ENCODE measurements around the gene UQCR10. TPM values are rescaled to one million over a fixed set of nuclear protein-coding genes. Genes with fewer than 3 reads are reported as not detected.

The UQCR10 gene
- total and polyA plus RNA-seq, 9 donors = 24.2 to 93.1 (median 56.4) TPM

GRCh38 chr22:29768052-29768693 lies 1.0 kb downstream of the UQCR10 start:
- no peak overlapping the region for H3K27ac ChIP-seq

GRCh38 chr22:29769723-29770321 lies 2.7 kb downstream of the UQCR10 start:
- DNase-seq = no peak
- intact Hi-C loops (cut with DNase I) = loop anchor here in 1 of 4 donors (10.0 kb wide), 1 partner anchor 235 kb away; no protein-coding TSS in a partner anchor
- no peaks in the 10 kb centered on the region for H3K27me3 ChIP-seq
- H3K4me3 ChIP-seq = no peak overlapping the region
- H3K4me1 ChIP-seq (ENCODE audit: insufficient read depth) = peaks cover 10% of the 10 kb centered on the region
- H3K36me3 ChIP-seq = no peaks in the 10 kb centered on the region
- TF ChIP-seq CTCF (IDR thresholded peaks at IDR 0.05) (no peak), EP300 (IDR thresholded peaks at IDR 0.05) (no peak), POLR2A (IDR thresholded peaks at IDR 0.05) (no peak)
- WGBS, 3 donors = 87 to 94% (median 94%) methylated on average over 2 of the region's 2 CpGs
- H3K27ac ChIP-seq = no peak overlapping the region
- H3K9me3 ChIP-seq = no peaks in the 10 kb centered on the region

More at GRCh38 chr22:29768052-29768693, 1.0 kb downstream of the UQCR10 start:
- Histone ChIP-seq H3K4me1 (ENCODE audit: insufficient read depth) (peaks cover 10% of the 10 kb centered on the region), H3K9me3 (no peaks in the 10 kb centered on the region), H3K27me3 (no peaks in the 10 kb centered on the region), H3K4me3 (peak overlapping the region; percentile 97), H3K36me3 (no peaks in the 10 kb centered on the region)
- no peak for TF ChIP-seq EP300 (IDR thresholded peaks at IDR 0.05)
- TF ChIP-seq CTCF (IDR thresholded peaks at IDR 0.05) = no peak
- no peak for TF ChIP-seq POLR2A (IDR thresholded peaks at IDR 0.05)
- no peak for DNase-seq
- WGBS, 3 donors = 28 to 40% (median 33%) methylated on average over 6 of the region's 6 CpGs
- intact Hi-C loops (cut with DNase I) = loop anchor here in 1 of 4 donors (10.0 kb wide), 1 partner anchor 237 kb away; no protein-coding TSS in a partner anchor

GRCh38 chr22:29772170-29772641 lies 5.0 kb downstream of the UQCR10 start:
- DNase-seq = no peak
- H3K36me3 ChIP-seq = no peaks in the 10 kb centered on the region
- 43 to 47% (median 45%) methylated on average over 5 of the region's 5 CpGs for WGBS, 3 donors
- no peak overlapping the region for H3K4me3 ChIP-seq
- intact Hi-C loops (cut with DNase I) = no loop called here
- peaks cover 6% of the 10 kb centered on the region for H3K4me1 ChIP-seq (ENCODE audit: insufficient read depth)
- TF ChIP-seq EP300 (IDR thresholded peaks at IDR 0.05) (no peak), CTCF (IDR thresholded peaks at IDR 0.05) (no peak), POLR2A (IDR thresholded peaks at IDR 0.05) (no peak)
- no peaks in the 10 kb centered on the region for H3K27me3 ChIP-seq
- H3K9me3 ChIP-seq = no peaks in the 10 kb centered on the region
- no peak overlapping the region for H3K27ac ChIP-seq

GRCh38 chr22:29773233-29773632 lies 6.1 kb downstream of the UQCR10 start:
- Histone ChIP-seq H3K4me3 (no peak overlapping the region), H3K27me3 (no peaks in the 10 kb centered on the region), H3K27ac (no peak overlapping the region), H3K9me3 (no peaks in the 10 kb centered on the region), H3K36me3 (no peaks in the 10 kb centered on the region), H3K4me1 (ENCODE audit: insufficient read depth) (peaks cover under 1% of the 10 kb centered on the region)
- TF ChIP-seq CTCF (IDR thresholded peaks at IDR 0.05) = no peak
- TF ChIP-seq EP300 (IDR thresholded peaks at IDR 0.05) = no peak
- no peak for TF ChIP-seq POLR2A (IDR thresholded peaks at IDR 0.05)
- WGBS, 3 donors = 54 to 77% (median 71%) methylated on average over 2 of the region's 2 CpGs
- intact Hi-C loops (cut with DNase I) = no loop called here
- DNase-seq = no peak
